ES-I3 (cell line): ENCODE measurements around the gene TEX36.
"Not testable (repeated sequence)": the region's sequence is repeated elsewhere in the genome, so short reads cannot be mapped to it uniquely, and the experiment has no call there.

ENCODE experiments used
- H3K36me3 ChIP-seq: 2 replicates; pipeline ENCODE4 v1.6.1; 2013; ENCODE audit warnings: mild to moderate bottlenecking, low read length, control low read depth, moderate library complexity; ENCODE audit not compliant: insufficient read depth
- H3K4me1 ChIP-seq: 2 replicates; pipeline ENCODE4 v1.6.1; 2013; ENCODE audit warnings: mild to moderate bottlenecking, control low read depth, low read length; ENCODE audit not compliant: insufficient read depth
- H3K9ac ChIP-seq: 2 replicates; pipeline ENCODE4 v1.6.1; 2013; ENCODE audit warnings: low read depth, mild to moderate bottlenecking, low read length, moderate library complexity
- H3K9me3 ChIP-seq: 2 replicates; pipeline ENCODE4 v1.6.1; 2013; ENCODE audit warnings: mild to moderate bottlenecking, low read length, moderate library complexity; ENCODE audit not compliant: control insufficient read depth, insufficient read depth

The TEX36 gene

DNA sequence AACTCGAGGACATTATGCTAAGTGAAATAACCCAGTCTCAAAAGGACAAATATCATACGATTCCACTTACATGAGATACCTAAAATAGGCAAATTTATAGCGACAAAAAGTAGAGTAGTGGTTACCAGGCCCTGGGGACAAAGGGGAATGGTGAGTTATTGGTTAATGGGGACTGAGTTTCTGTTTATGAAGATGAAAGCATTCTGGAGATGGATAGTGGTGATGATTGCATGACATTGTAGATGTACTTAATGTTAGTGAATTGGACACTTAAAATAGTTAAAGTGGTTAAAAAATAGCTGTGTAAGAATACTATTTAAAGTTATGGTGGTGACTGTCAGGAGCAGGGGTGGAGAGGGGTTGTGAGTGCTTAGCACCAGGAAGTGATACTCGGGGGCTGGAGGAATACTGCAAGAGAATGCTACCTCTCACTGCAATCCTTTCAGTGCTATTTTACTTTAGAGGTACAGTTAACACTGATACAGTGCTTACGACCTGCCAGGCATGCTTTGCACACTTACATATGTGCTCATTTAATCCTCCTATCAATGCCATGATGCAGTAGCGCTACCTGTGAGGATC, 16.7 kb upstream of the TEX36 start:
- Histone ChIP-seq H3K9me3 (no peaks in the 10 kb centered on the region), H3K4me1 (no peaks in the 10 kb centered on the region), H3K9ac (no peak overlapping the region), H3K36me3 (no peaks in the 10 kb centered on the region)

DNA sequence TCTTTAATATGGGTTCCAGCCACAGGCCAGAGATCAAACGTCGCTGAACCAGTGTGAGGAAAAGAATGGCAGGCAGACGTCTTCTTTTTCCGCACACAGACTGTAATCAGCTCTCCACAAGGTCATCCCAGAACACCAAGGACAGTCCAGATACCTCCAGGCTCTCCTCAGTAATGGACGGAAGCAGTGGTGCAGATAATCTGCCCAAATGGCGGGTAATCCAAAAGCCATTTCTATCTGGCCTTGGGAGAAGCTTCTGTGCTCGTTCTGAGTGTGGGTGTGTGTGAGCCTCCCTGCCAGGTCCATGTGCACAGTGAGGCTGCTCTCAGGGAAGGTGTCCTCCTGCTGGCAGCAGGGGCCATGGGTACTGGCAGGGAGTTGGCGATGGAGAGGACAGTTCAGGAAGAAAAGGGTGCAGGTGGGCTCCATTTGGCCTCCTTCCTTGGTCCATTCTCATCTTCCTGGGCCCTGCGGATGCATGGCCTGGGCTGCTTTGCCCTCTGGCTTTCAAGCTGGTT, 15.6 kb upstream of the TEX36 start:
- no peaks in the 10 kb centered on the region for H3K36me3 ChIP-seq

DNA sequence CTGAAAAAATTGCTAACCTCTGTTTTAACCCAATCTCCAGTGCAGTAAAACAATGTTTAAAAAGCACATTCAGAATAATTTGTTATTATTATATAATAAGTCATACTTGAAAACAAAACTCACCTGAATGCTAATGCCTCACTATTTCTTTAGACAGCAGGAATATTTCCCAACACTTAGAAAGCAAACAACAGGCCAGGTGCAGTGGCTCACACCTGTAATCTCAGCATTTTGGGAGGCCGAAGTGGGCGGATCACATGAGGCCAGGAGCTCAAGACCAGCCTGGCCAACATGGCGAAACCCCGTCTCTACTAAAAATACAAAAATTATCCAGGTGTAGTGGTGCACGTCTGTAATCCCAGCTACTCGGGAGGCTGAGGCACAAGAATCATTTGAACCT, 13.9 kb upstream of the TEX36 start:
- H3K4me1 ChIP-seq, H3K9me3 ChIP-seq, H3K9ac ChIP-seq, H3K36me3 ChIP-seq: not testable (repeated sequence)

More for the DNA sequence above, 15.6 kb upstream of the TEX36 start:
- no peaks in the 10 kb centered on the region for H3K9me3 ChIP-seq
- H3K9ac ChIP-seq: no peak overlapping the region
- no peaks in the 10 kb centered on the region for H3K4me1 ChIP-seq

DNA sequence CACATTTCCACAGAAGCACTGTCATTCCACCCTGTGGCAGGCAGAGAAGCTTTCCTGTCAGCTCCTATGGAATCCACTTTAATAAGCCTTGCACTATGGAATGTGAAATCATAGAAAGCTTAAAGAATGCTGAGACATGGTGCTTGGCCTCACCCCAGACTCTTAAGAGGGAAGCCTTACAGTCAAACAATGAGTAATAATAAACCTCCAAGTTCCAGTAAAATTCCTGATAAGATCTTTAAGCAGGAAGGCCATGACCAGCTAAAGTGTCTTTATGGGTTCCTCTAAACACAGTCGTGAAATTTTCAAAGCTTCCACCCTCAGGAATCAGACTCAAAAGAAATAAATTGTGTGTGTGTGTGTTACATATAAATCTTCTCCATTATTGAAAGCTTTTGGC, 11.9 kb upstream of the TEX36 start:
- Histone ChIP-seq H3K4me1 (no peaks in the 10 kb centered on the region), H3K9me3 (no peaks in the 10 kb centered on the region), H3K9ac (no peak overlapping the region)

DNA sequence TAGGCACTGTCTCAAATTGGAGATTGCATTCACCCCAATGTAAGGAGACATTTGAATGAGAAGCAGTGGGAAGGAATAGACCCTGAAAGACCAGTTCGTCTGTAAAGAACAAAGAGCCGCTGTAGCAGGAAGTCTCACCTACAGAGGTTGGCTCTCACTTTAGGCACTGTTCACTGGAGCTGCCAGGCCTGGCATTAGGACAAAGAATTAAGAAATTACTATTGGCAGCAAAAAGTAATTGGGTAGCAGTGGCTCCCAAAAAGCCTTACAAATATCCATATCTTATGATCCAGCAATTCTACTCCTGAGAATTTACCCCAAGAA, 10.5 kb upstream of the TEX36 start:
- Histone ChIP-seq H3K36me3 (no peaks in the 10 kb centered on the region), H3K9me3 (no peaks in the 10 kb centered on the region), H3K4me1 (no peaks in the 10 kb centered on the region), H3K9ac (no peak overlapping the region)

More for the DNA sequence above, 11.9 kb upstream of the TEX36 start:
- H3K36me3 ChIP-seq: no peaks in the 10 kb centered on the region

DNA sequence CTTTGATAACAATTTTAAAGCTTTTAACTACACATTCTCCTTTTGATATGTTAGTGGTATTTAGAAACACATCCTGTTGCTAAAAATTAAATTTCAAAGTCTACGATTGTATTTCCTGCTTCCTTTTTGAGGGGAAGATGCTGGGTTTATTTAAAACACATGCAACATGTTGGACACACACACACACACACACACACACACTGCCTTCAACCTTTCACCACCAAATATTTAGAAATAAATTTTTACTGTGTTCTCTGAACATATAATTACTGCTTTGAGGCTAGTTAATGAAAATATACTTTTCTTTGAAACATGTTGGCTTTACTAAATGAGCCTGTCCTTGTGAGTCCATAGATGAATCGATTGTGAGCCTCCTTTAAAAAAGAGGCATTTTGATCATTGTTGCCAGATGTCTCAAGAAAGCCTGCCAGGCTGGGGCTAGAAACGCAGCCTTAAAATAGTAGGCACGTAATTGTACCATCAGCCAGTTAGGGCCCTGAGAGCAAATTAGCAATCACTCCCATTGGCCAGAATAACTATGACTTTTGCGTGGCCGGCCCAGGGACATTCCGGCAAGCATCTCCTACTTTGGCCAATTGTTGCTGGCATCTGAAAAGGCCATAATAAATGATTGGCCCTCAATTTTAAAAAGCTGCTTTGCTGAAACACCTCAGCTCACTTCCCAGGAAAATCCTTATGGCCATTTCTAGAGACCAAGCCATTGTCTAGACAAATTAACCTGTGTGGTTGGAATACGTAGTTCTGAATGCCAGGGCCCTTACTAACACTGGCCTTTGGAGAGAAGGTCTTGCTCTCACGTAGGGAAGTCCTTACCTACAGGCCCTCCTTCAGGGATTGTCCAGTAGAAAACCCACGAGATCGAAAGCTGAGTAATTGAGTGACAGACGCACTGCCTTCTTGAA, 9.9 kb upstream of the TEX36 start:
- no peak overlapping the region for H3K9ac ChIP-seq
- H3K4me1 ChIP-seq: no peaks in the 10 kb centered on the region
- no peaks in the 10 kb centered on the region for H3K36me3 ChIP-seq
- H3K9me3 ChIP-seq: no peaks in the 10 kb centered on the region

DNA sequence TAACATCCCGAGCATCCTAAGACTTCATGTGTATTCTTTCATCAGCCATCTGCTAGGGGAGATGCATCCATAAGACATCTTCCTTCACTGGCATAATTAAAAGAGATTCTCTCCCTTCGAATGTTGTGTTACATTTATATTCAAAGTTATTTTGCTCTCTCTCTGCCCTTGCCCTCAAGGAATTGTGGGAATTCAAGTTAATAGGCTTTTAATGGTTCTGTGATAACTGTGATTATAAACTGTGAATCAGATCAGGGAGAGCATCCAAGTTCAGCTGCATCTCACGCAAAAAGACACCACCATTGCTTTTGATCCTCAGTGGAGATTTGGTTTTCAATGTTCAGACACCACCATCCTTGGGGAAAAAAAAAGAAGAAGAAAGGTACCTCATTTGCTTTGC, 9.2 kb upstream of the TEX36 start:
- Histone ChIP-seq H3K9ac (no peak overlapping the region), H3K36me3 (no peaks in the 10 kb centered on the region), H3K9me3 (no peaks in the 10 kb centered on the region), H3K4me1 (no peaks in the 10 kb centered on the region)

DNA sequence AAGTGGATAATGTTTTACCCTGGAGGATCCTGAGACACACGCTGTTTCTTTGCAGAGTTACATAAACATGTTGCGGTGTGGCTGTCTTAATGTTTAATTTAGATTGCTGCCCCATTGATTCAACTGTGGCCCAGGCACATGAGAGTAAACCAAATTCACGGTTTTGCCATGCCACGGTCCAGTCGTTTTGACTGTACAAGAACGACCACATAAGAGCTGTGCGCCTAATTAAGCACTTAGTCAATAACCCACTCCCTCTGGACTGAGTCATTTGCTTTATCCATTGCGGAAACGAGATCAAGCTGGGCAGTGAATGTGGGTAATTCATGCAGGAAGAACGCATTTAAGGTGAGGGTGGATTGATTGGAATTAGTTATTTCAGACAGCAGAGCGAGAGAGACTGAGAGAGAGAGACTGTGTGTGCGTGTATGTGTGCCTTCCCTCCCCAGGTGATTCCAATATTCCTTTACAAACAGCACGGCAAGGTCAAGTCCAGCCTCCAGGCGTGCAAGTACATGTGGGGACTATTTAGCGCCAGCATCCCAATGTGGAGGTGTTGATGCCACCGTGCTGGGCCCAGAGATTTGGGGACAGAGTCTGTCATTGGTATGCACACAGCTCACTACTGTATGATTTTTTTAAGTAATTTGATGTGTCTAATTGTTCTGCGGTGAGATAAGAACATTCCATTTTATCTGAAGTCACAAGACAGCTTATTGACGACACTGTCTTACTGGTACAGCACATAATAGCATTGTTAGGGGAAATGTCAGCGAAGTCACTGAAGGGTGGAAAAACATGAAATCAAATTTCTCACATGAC, 8.4 kb upstream of the TEX36 start:
- no peak overlapping the region for H3K9ac ChIP-seq
- no peaks in the 10 kb centered on the region for H3K4me1 ChIP-seq
- no peaks in the 10 kb centered on the region for H3K9me3 ChIP-seq
- H3K36me3 ChIP-seq: no peaks in the 10 kb centered on the region

DNA sequence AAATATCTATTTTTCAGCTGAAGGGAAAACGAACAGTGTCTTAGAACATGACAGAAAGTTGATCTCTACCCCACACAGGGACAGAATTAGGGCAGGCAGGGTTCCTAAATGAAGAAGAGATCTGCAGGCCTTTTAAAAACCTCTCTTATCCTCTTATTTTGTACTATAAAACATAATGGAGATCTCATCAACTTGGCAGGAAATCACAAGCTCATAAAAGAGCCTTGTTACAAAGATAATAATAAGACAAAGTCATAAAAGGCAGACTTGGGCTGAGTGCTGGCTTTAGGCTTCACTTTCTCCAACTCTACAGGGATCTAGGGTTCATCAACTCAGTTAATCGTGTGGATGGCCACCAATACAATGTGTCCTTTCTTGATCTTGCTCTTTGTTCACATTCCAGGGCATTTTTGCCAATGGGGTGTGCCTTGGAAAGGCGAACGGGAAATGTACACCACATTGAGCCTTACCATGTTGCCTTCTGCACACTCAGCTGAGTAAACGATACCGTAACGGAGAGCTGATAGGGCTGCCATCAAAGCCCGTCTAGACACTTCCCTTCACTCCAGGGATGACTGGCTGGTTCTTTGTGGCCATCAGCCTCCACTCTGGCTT, 7.1 kb upstream of the TEX36 start:
- Histone ChIP-seq H3K4me1 (no peaks in the 10 kb centered on the region), H3K9me3 (no peaks in the 10 kb centered on the region), H3K9ac (no peak overlapping the region), H3K36me3 (no peaks in the 10 kb centered on the region)

DNA sequence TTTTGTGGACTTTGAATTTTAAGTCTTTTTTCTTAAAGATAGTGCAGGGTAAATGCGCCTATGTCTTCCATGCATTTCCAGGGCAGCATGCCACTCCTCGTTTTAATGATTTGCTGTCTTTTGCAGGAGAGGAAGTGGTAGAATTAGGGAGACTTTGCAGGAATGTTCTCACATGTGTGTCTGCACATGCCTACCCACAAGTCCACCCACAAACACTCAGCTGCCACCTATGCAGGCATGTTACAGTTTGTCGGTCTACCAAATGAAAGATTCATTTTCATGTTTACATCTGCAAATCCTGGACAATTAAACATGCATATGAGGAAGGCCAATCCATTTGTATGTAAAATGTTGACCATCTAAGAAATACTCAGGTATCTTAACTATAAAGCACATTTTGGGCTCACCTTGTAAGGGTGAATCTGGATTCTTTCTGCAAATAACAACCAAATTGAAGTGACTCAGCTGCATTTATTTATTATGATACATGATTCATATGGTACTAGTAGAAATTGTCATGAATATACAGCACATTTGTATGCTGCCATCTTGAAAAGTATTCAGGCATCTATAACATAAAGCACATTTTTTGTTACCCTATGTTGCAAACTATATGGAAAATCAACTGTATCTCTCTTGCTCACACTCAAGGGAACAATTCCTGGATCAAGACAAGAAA, 4.7 kb upstream of the TEX36 start:
- no peak overlapping the region for H3K9ac ChIP-seq
- no peaks in the 10 kb centered on the region for H3K9me3 ChIP-seq
- no peaks in the 10 kb centered on the region for H3K36me3 ChIP-seq
- no peaks in the 10 kb centered on the region for H3K4me1 ChIP-seq

DNA sequence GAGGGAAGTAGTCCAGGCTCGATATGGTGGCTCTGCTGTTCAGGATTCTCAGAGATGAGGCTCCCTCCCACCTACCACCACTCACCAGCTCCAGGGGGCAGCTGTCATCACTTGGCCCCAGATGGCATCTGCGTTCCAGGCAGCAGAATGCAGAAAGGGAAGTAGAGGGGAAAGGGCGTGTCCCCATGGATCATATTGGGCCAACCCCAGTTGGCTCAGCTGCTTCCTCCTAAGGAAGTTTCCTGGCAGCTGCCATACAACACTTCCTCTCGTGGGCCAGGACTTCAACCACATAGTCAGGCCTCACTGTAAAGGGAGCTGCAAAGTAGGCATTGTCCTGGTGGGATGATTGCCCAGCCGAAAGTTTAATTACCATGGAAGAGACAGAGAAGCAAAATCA, 1.6 kb upstream of the TEX36 start:
- H3K9ac ChIP-seq: no peak overlapping the region
- no peaks in the 10 kb centered on the region for H3K9me3 ChIP-seq
- H3K36me3 ChIP-seq: no peaks in the 10 kb centered on the region
- H3K4me1 ChIP-seq: no peaks in the 10 kb centered on the region

DNA sequence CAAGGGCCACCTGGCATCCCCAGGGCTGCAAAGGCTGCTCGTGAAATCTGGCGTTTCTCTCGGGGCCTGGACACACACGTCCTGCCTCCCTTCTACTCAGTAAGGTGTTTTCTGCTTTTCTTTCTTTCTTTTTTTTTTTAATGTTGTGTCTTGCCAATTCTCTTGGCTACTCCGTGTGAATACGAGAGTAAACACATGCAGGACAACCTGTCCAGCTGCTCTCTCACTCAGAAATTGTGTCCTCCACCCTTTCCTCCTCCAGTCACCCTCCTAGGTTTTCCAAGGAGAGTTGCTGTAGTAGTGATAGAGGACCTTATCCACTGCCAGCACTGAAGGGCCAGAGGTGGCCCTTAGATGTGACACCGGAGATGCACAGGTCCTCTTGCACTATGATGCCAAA, 858 bp upstream of the TEX36 start:
- Histone ChIP-seq H3K9ac (no peak overlapping the region), H3K9me3 (no peaks in the 10 kb centered on the region), H3K36me3 (no peaks in the 10 kb centered on the region), H3K4me1 (no peaks in the 10 kb centered on the region)

DNA sequence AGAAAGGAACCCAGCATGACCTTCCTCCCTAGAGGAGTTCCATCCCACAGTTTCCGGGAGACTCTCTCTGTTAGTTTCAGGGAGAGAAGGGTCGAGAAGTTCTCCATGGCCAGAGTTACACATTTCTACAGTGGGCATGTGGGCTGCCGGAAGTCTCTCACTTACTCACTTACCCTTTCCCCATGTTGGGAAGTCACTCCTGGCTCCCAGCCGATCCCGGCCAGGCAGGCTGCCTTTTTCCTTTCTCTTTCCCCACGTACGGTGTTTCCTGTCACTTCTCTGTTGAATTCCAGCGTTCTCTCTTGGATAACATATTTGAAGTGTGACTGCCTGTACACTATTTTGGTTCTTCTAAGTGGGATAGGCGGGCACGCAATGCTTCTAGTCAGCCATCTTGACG, 3.5 kb downstream of the TEX36 start:
- Histone ChIP-seq H3K36me3 (no peaks in the 10 kb centered on the region), H3K4me1 (no peaks in the 10 kb centered on the region), H3K9ac (no peak overlapping the region), H3K9me3 (no peaks in the 10 kb centered on the region)

DNA sequence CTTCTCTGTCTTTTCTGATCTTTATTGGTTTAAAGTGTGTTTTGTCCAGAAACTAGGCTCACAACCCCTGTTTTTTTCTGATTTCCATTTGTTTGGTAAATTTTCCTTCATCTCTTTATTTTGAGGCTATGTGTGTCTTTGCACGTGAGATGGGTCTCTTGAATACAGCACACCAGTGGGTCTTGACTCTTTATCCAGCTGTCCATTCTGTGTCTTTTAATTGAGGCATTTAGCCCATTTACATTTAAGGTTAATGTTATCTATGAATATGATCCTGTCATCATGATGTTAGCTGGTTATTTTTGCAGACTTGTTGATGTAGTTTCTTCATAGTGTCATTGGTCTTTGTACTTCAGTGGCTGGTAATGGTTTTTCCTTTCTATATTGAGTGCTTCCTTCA, 10.1 kb downstream of the TEX36 start:
- Histone ChIP-seq H3K36me3 (no peaks in the 10 kb centered on the region), H3K9ac (no peak overlapping the region), H3K9me3 (no peaks in the 10 kb centered on the region), H3K4me1 (no peaks in the 10 kb centered on the region)
